HUES6 (cell line): ENCODE measurements around the gene CTNND2.
"Not testable (repeated sequence)": the region's sequence is repeated elsewhere in the genome, so short reads cannot be mapped to it uniquely, and the experiment has no call there.

ENCODE experiments used
- H3K27ac ChIP-seq: 2 replicates; pipeline ENCODE4 v1.7.0; 2013; ENCODE audit warnings: low read depth, mild to moderate bottlenecking, low read length, inconsistent platforms
- H3K27me3 ChIP-seq: 2 replicates; pipeline ENCODE4 v1.6.1; 2013; ENCODE audit warnings: low read length; ENCODE audit not compliant: control insufficient read depth, insufficient read depth
- H3K36me3 ChIP-seq: 2 replicates; pipeline ENCODE4 v1.6.1; 2013; ENCODE audit warnings: low read length; ENCODE audit not compliant: control insufficient read depth, insufficient read depth
- H3K4me1 ChIP-seq: 2 replicates; pipeline ENCODE4 v1.6.1; 2013; ENCODE audit warnings: low read length; ENCODE audit not compliant: control insufficient read depth, insufficient read depth
- H3K4me3 ChIP-seq: 2 replicates; pipeline ENCODE4 v1.5.1; 2013; ENCODE audit warnings: low read depth, low read length
- H3K9ac ChIP-seq: one replicate; pipeline ENCODE4 v1.6.1; 2013; ENCODE audit warnings: mild to moderate bottlenecking, low read length
- H3K9me3 ChIP-seq: 2 replicates; pipeline ENCODE4 v1.6.1; 2013; ENCODE audit warnings: low read depth, low read length; ENCODE audit not compliant: control insufficient read depth, insufficient read depth

The CTNND2 gene

GRCh38 chr5:11426442-11426841 is 477.8 kb downstream of the CTNND2 start:
- Histone ChIP-seq H3K4me1 (no peaks in the 10 kb centered on the region), H3K9me3 (no peaks in the 10 kb centered on the region), H3K36me3 (no peaks in the 10 kb centered on the region), H3K9ac (no peak overlapping the region), H3K4me3 (no peak overlapping the region), H3K27ac (no peak overlapping the region), H3K27me3 (no peaks in the 10 kb centered on the region)

GRCh38 chr5:11422342-11422741 is 481.9 kb downstream of the CTNND2 start:
- Histone ChIP-seq H3K4me3 (no peak overlapping the region), H3K27me3 (no peaks in the 10 kb centered on the region; the same call in 1 of the 2 replicates), H3K9me3 (no peaks in the 10 kb centered on the region), H3K27ac (no peak overlapping the region), H3K36me3 (no peaks in the 10 kb centered on the region), H3K4me1 (no peaks in the 10 kb centered on the region), H3K9ac (no peak overlapping the region)

- Histone ChIP-seq H3K27me3 (no peaks in the 10 kb centered on the region; the same call in 1 of the 2 replicates), H3K4me1 (no peaks in the 10 kb centered on the region), H3K9ac (no peak overlapping the region), H3K27ac (no peak overlapping the region), H3K4me3 (no peak overlapping the region), H3K36me3 (no peaks in the 10 kb centered on the region), H3K9me3 (no peaks in the 10 kb centered on the region)
These were observed 483.3 kb downstream of the CTNND2 start for GRCh38 chr5:11420969-11421368.

GRCh38 chr5:11415751-11416150 is 488.5 kb downstream of the CTNND2 start:
- H3K9me3 ChIP-seq, result 0 out of 2 replicates have a peak, but pooled peaks cover 4% of the 10 kb centered on the region

GRCh38 chr5:11414732-11415131 is 489.5 kb downstream of the CTNND2 start:
- H3K27me3 ChIP-seq, H3K36me3 ChIP-seq, H3K27ac ChIP-seq, H3K9ac ChIP-seq, H3K4me1 ChIP-seq, H3K9me3 ChIP-seq, H3K4me3 ChIP-seq: not testable (repeated sequence)

More at GRCh38 chr5:11415751-11416150, 488.5 kb downstream of the CTNND2 start:
- no peaks in the 10 kb centered on the region for H3K27me3 ChIP-seq
- no peaks in the 10 kb centered on the region for H3K36me3 ChIP-seq
- no peak overlapping the region for H3K4me3 ChIP-seq
- no peak overlapping the region for H3K27ac ChIP-seq
- no peaks in the 10 kb centered on the region for H3K4me1 ChIP-seq
- no peak overlapping the region for H3K9ac ChIP-seq

GRCh38 chr5:11411621-11412020 is 492.6 kb downstream of the CTNND2 start:
- Histone ChIP-seq H3K27ac (no peak overlapping the region), H3K4me3 (no peak overlapping the region), H3K9ac (no peak overlapping the region), H3K9me3 (0 out of 2 replicates have a peak, but pooled peaks cover 4% of the 10 kb centered on the region), H3K36me3 (no peaks in the 10 kb centered on the region), H3K27me3 (no peaks in the 10 kb centered on the region), H3K4me1 (no peaks in the 10 kb centered on the region)

GRCh38 chr5:11407556-11408145 is 496.6 kb downstream of the CTNND2 start:
- no peaks in the 10 kb centered on the region for H3K27me3 ChIP-seq
- no peak overlapping the region for H3K4me3 ChIP-seq

GRCh38 chr5:11400316-11400715 is 503.9 kb downstream of the CTNND2 start:
- H3K4me1 ChIP-seq, result no peaks in the 10 kb centered on the region
- no peaks in the 10 kb centered on the region for H3K36me3 ChIP-seq
- no peaks in the 10 kb centered on the region for H3K9me3 ChIP-seq
- no peak overlapping the region for H3K4me3 ChIP-seq
- H3K9ac ChIP-seq, result no peak overlapping the region
- no peaks in the 10 kb centered on the region for H3K27me3 ChIP-seq
- no peak overlapping the region for H3K27ac ChIP-seq

More at GRCh38 chr5:11407556-11408145, 496.6 kb downstream of the CTNND2 start:
- Histone ChIP-seq H3K9me3 (no peaks in the 10 kb centered on the region), H3K36me3 (no peaks in the 10 kb centered on the region), H3K9ac (no peak overlapping the region), H3K4me1 (no peaks in the 10 kb centered on the region), H3K27ac (no peak overlapping the region)

GRCh38 chr5:11398728-11399127 is 505.5 kb downstream of the CTNND2 start:
- Histone ChIP-seq H3K4me1 (no peaks in the 10 kb centered on the region), H3K9ac (no peak overlapping the region), H3K9me3 (no peaks in the 10 kb centered on the region), H3K27me3 (no peaks in the 10 kb centered on the region), H3K4me3 (no peak overlapping the region), H3K27ac (no peak overlapping the region), H3K36me3 (no peaks in the 10 kb centered on the region)

GRCh38 chr5:11397549-11397948 is 506.7 kb downstream of the CTNND2 start:
- Histone ChIP-seq H3K4me3 (no peak overlapping the region), H3K27ac (no peak overlapping the region), H3K9me3 (no peaks in the 10 kb centered on the region), H3K36me3 (no peaks in the 10 kb centered on the region), H3K4me1 (no peaks in the 10 kb centered on the region), H3K9ac (no peak overlapping the region), H3K27me3 (no peaks in the 10 kb centered on the region)

- no peaks in the 10 kb centered on the region for H3K27me3 ChIP-seq
- no peak overlapping the region for H3K27ac ChIP-seq
- no peaks in the 10 kb centered on the region for H3K36me3 ChIP-seq
- no peak overlapping the region for H3K9ac ChIP-seq
- H3K9me3 ChIP-seq, result no peaks in the 10 kb centered on the region
- no peak overlapping the region for H3K4me3 ChIP-seq
- no peaks in the 10 kb centered on the region for H3K4me1 ChIP-seq
These were observed 507.3 kb downstream of the CTNND2 start for GRCh38 chr5:11396917-11397316.
